GM18505 (cell line): ENCODE measurements around the gene SHOC1.

Experiments
- ATAC-seq: cut with Tn5 transposase; IDR thresholded peaks from one replicate; pipeline ENCODE4 v1.9.1; 2021; ENCODE audit not compliant: unreplicated experiment
- POLR2A ChIP-seq: IDR thresholded peaks from 4 replicates; pipeline ENCODE4 v1.6.1; 2011; ENCODE audit warnings: borderline replicate concordance; ENCODE audit not compliant: insufficient read depth, insufficient read length; ENCODE audit errors: extremely low read depth

SHOC1 gene

DNA sequence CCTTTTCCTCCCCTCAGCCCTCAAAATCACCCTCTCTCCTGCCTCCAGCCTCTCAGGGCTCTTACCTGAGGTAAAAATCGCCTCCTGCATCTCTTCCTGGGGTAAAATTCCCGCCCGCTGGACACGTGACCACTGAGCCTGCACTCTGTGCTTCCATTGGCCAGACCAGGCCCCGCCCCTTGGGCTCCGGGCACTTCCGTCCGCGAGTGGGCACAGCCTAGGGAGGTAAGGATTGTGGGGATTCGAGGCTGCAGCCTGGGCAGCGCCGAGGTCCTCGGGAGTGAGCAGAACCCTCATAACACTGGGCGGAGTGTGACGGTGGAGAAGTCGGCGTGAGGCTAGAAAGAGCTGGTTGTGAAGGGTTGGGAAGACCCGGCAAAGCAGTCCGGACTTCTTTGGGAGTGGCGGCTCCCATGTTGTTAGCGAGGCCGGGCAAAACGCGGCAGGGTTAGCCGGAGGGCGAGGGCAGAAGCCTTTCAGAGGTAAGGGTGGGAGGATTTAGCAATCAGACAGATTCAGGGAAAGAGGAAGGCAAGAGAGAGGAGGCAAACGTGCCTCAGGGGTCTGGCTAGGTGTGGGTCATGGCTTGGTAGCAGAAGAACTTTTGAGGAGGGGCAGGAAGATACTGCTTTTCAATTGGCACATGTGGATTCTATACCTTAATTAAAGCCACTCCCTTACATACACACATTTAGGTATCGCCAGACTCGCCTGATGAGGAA is at the start of gene SHOC1:
TSS of gene SHOC1 (minus strand) at position 103 of the 722 bp plus-strand sequence. CDS start 3,519 bp downstream, outside the sequence.
- ATAC-seq = no peak
- no peak for TF ChIP-seq POLR2A

DNA sequence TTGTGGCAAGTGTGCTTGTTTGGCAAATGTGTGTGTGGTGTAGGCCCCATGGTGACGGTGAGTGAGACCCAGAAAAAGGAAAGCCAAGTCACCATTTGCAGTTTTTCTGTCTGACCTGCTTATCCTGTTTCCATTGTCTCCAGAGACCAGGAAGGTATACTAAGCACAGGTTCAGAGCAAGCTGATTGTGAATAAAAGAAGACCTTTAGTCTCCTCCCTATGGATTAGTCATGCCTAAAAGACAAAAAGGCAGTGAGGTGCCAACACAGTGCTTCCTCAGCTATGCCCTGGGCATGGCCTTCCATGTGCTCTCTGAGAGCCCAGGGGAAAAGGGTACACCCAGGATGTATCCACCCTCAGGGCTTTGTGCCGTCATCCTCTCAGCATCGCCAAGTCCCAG is 49.2 kb upstream of the SHOC1 start:
- ATAC-seq = no peak
- no peak for TF ChIP-seq POLR2A

DNA sequence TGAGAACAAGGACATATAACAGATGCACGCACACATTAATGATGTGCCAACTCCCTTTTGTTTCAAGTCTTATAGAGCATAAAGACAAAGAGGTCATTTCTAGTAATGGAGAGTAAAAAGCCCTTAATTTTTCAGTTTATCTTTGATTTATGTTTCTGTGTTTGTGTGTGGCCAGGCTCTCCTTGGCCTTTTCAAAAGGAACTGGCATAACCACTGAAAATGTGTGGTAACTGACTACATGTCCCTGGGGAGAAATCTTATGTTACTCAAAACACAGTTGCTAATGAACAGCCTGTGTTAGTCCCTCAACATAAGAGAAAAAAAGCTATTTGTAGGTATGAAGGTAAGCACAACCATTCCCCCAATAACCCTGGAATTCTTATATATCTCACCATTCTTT is 47.6 kb upstream of the SHOC1 start:
- ATAC-seq = no peak
- no peak for TF ChIP-seq POLR2A

DNA sequence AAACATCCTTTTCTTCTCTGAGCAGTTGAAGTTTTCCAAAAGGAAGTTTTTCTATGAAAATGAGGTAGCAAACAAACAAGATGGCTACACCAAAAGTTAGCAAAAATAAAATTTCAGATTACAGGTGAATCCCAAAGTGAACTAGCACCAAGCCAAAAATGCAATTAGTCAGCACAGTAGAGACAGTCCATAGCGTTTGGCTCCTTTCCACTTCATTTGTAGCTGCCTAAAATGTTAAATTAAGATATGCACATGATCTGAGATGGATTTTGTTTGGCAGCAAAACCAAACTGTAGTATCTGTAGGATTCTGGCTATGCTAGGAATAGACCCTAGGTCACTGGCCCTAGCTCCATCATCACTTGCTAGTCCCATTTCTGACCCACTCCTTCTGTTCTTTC is 45.7 kb upstream of the SHOC1 start:
- ATAC-seq = no peak
- no peak for TF ChIP-seq POLR2A

DNA sequence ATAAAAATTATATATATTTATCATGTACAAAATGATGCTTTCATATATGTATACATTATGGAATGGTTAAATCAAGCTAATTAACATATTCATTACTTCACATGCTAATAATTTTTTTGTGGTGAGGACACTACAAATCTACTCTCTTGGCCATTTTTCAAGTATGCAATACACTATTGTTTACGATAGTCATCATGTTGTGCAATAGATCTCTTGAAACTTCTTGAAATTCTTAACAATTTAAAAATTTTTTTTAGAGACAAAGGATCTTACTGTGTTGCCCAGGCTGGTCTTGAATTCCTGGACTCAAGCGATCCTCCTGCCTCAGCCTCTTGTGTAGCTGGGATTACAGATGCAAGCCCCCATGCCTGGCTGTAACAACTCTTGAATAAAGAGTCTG is 45.2 kb upstream of the SHOC1 start:
- TF ChIP-seq POLR2A = no peak
- no peak for ATAC-seq

DNA sequence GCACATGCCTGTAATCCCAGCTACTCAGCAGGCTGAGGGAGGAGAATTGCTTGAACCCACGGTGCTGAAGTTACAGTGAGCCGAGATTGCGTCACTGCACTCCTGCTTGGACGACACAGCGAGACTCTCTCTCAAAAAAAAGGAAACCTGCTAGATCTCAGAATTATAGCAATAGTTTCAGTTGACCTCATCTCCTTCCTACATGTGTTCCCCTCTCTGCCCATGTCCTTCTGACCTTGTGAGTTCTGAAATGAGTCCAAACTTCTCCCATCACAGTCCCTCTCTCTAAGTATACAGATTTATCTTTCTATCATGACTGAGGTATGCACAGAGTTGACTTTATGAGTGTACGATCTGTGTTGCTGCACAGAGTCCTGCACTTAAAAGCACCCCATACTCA is 44.6 kb upstream of the SHOC1 start:
- ATAC-seq = no peak
- TF ChIP-seq POLR2A = no peak

DNA sequence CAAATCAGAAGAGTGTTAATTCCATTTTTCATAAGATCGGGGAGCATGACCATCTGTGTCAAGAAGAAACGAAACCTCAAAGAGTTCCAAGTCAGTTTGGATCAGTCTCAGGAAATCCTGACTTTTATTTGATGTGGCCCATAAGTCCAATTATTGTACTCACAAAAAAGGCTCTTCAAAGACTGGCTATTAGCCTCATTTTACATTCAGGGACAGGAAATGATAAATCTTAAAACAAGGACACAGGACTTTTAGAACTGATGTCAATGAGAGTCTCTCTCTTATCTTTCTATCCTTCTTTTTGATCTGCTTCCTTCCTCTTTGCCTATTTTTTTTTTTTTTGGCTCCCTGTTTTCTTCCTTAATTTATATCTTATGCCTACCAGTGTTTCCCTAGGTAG is 43.7 kb upstream of the SHOC1 start:
- TF ChIP-seq POLR2A = no peak
- ATAC-seq = no peak

DNA sequence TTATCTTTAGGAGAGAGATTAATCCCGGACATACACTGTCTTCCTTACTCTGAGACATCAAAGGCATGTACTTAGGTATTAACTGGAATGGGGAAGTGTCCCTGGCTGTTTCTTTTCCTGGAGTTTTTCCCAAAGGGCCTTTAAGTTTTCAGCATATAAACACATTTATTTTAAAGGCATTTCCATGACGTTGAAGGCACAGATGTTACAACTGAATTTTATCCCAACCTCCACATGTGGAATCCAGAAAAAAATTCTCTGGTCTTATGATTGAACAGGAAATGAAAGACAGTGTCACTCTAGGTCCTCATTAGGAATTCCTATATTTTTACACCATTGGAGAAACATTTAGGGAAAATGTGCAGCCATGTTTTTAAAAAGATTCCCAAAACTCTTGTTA is 41.6 kb upstream of the SHOC1 start:
- no peak for TF ChIP-seq POLR2A
- no peak for ATAC-seq

DNA sequence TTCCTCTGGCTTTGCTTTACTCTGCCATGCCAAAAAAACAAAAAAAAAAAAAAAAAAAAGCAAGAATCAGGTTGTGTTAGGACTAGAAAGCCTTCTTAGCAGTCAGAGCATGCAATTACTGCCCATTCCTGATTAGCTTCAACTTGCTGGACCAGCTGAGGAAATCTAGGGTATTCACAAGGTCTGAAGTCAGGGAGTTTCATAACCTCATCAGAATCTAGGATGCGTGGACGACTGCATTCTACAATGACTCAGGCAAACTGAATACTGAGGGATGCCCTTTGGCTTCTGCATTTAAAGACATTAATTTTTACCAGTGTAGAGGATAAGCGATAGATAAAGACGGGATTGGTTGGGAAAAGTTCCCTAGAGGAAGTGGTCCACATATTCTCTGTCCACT is 39.2 kb upstream of the SHOC1 start:
- TF ChIP-seq POLR2A = no peak
- no peak for ATAC-seq

DNA sequence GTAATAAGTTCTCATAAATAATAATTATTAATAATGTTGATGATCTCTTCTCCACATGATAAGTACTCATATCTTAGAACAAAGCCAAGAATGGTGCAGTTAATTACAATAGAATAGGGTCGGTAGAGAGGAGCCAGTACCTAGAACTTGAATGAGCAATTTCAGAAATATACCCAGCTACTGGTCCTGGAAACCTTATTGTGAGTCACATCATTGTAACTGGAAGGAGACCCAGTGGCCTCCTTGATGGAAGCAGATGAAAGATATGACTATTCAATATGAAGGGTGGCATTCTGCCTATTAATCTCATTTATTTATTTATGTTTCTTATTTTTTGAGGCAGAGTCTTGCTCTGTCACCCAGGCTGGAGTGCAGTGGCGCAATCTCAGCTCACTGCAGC is 37.7 kb upstream of the SHOC1 start:
- TF ChIP-seq POLR2A = no peak
- ATAC-seq = no peak

DNA sequence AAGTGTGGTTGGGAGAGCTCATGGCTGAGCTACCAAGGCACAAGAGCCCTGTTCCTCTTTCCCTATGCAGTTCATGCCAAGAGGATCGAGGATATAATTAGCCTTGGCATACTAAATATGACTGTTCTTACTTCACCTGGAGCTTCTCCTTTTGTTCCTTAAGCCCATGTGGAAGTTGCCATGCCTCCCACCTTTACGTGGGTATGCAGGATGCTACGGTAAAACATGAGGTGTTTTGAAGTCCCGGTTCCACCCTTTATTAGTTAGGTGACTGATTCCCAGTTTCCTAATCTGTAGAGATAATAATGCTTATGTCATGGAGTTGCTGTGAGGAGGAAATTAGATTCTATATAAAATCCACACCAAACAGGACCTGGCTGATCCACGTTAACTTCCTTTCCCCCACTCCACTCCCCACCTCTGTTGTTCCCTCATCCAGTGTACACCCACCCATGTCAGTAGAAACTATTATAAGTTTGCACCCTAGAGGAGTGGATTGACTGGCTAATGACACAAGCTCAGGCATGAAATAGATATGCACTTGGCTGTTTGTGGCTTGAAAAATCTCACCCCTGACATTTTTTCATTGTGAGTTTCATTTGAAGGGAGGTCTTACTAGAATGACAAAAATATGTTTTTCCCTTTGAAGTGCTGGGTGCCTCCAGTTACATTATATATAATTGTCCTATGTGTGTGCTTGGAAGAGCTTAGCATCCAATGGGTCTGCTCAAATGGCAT is 36.8 kb upstream of the SHOC1 start:
- ATAC-seq = no peak
- TF ChIP-seq POLR2A = no peak

DNA sequence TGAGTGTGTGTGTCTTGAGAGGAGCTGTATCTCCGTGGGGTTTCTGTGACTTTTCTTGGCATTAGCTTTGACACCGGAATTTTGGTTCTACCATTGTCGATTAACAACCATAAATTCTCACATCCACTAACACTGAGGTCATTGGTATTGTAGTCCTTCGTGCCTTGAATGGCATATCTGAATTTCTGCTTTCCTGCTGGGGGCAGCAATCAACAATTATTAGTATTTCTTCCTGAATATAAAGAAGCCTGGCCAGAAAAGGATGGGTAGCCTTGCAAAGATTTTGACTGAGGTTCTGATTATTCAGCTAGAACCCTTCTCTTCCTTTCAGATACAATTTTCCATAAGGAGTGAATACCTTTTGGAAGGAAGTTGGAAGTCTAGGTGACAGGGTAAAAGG is 33.5 kb upstream of the SHOC1 start:
- TF ChIP-seq POLR2A = no peak
- no peak for ATAC-seq

DNA sequence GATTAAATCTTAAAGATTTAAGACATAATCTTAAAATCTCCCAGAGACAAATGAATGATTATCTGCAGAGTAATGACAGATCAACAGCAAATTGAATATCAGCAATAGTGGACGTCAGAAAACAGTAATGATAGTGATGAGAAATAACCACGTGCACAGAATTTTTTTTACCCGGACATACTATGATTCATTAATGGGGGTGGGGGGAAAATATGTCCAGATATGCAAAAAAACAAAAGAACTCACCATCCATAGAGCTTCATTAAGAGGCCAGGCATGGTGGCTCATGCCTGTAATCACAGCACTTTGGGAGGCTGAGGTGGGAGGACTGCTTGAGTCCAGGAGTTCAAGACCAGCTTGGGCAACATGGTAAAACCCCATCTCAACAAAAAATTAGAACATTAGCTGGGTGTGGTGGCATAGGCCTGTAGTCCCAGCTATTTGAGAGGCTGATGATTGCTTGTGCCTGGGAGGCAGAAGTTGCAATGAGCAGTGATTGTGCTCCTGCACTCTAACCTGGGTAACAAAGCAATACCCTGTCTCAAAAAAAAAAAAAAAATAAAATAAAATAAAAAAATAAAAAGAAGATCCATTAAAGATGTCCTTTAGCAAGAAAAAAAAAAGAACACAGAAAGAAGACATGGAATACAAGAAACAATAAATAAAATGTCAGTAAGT is 30.9 kb upstream of the SHOC1 start:
- ATAC-seq = no peak
- no peak for TF ChIP-seq POLR2A
